Dendritic cell treated with granulocyte-macrophage colony-stimulating factor and Interleukin-4, amounts not matched to agents 40 ng/mL and 50 ng/mL, for 4 days (primary cell): ENCODE measurements around the gene RNGTT.
"Not testable (repeated sequence)": the region's sequence is repeated elsewhere in the genome, so short reads cannot be mapped to it uniquely, and the experiment has no call there.

Source experiments
- H3K27ac Mint-ChIP-seq: one replicate; pipeline ENCODE4 v1.8.0; 2022; ENCODE audit warnings: mild to moderate bottlenecking, mixed read lengths
- H3K27me3 Mint-ChIP-seq: one replicate; pipeline ENCODE4 v1.8.0; 2022; ENCODE audit warnings: mild to moderate bottlenecking, mixed read lengths
- H3K36me3 Mint-ChIP-seq: one replicate; pipeline ENCODE4 v1.8.0; 2022; ENCODE audit warnings: low read depth, mixed read lengths
- H3K4me1 Mint-ChIP-seq: one replicate; pipeline ENCODE4 v1.8.0; 2022; ENCODE audit warnings: low read depth, mixed read lengths
- H3K4me3 Mint-ChIP-seq: one replicate; pipeline ENCODE4 v1.8.0; 2022; ENCODE audit warnings: mild to moderate bottlenecking, moderate library complexity, mixed read lengths
- H3K9me3 Mint-ChIP-seq: one replicate; pipeline ENCODE4 v1.8.0; 2022; ENCODE audit warnings: mixed read lengths
- intact Hi-C: fragments of 100-400 bp; cut with micrococcal nuclease; formaldehyde crosslinking; loops from one replicate; pipeline ENCODE4 v1.15.0; 2022

RNGTT gene

GRCh38 chr6:88813045-88813444 lies 150.4 kb downstream of the RNGTT start:
- Mint-ChIP-seq H3K27ac (no peak overlapping the region), H3K9me3 (no peaks in the 10 kb centered on the region), H3K27me3 (no peaks in the 10 kb centered on the region), H3K4me1 (no peaks in the 10 kb centered on the region), H3K36me3 (peaks cover 13% of the 10 kb centered on the region), H3K4me3 (no peak overlapping the region)
- intact Hi-C loops, result no loop called here

- H3K27ac Mint-ChIP-seq, result no peak overlapping the region
- no peaks in the 10 kb centered on the region for H3K27me3 Mint-ChIP-seq
- intact Hi-C loops, result no loop called here
- peaks cover 15% of the 10 kb centered on the region for H3K9me3 Mint-ChIP-seq
- peaks cover 2% of the 10 kb centered on the region for H3K4me1 Mint-ChIP-seq
- H3K36me3 Mint-ChIP-seq, result peaks cover 26% of the 10 kb centered on the region
- no peak overlapping the region for H3K4me3 Mint-ChIP-seq
Measured at GRCh38 chr6:88810701-88811100, 152.7 kb downstream of the RNGTT start.

- peaks cover 15% of the 10 kb centered on the region for H3K9me3 Mint-ChIP-seq
- peaks cover 8% of the 10 kb centered on the region for H3K4me1 Mint-ChIP-seq
- intact Hi-C loops, result no loop called here
- H3K27me3 Mint-ChIP-seq, result no peaks in the 10 kb centered on the region
- H3K4me3 Mint-ChIP-seq, result no peak overlapping the region
- H3K27ac Mint-ChIP-seq, result no peak overlapping the region
- peaks cover 28% of the 10 kb centered on the region for H3K36me3 Mint-ChIP-seq
Measured at GRCh38 chr6:88810089-88810488, 153.3 kb downstream of the RNGTT start.

- Mint-ChIP-seq H3K27ac (no peak overlapping the region), H3K27me3 (no peaks in the 10 kb centered on the region), H3K4me3 (no peak overlapping the region), H3K36me3 (peaks cover 28% of the 10 kb centered on the region), H3K9me3 (peaks cover 15% of the 10 kb centered on the region), H3K4me1 (peaks cover 10% of the 10 kb centered on the region)
- intact Hi-C loops, result no loop called here
Measured at GRCh38 chr6:88808381-88808780, 155.0 kb downstream of the RNGTT start.

GRCh38 chr6:88807622-88808021 lies 155.8 kb downstream of the RNGTT start:
- intact Hi-C loops, result no loop called here
- peaks cover 15% of the 10 kb centered on the region for H3K9me3 Mint-ChIP-seq
- H3K36me3 Mint-ChIP-seq, result peaks cover 35% of the 10 kb centered on the region
- no peak overlapping the region for H3K4me3 Mint-ChIP-seq
- H3K27me3 Mint-ChIP-seq, result no peaks in the 10 kb centered on the region
- peaks cover 10% of the 10 kb centered on the region for H3K4me1 Mint-ChIP-seq
- H3K27ac Mint-ChIP-seq, result no peak overlapping the region

- peaks cover 15% of the 10 kb centered on the region for H3K9me3 Mint-ChIP-seq
- H3K27me3 Mint-ChIP-seq, result no peaks in the 10 kb centered on the region
- no peak overlapping the region for H3K4me3 Mint-ChIP-seq
- H3K4me1 Mint-ChIP-seq, result peaks cover 10% of the 10 kb centered on the region
- H3K27ac Mint-ChIP-seq, result no peak overlapping the region
- intact Hi-C loops, result no loop called here
- H3K36me3 Mint-ChIP-seq, result peaks cover 39% of the 10 kb centered on the region
Measured at GRCh38 chr6:88806728-88807127, 156.7 kb downstream of the RNGTT start.

- Mint-ChIP-seq H3K27me3 (no peaks in the 10 kb centered on the region), H3K36me3 (peaks cover 44% of the 10 kb centered on the region), H3K4me1 (peaks cover 10% of the 10 kb centered on the region), H3K4me3 (no peak overlapping the region), H3K9me3 (peaks cover 15% of the 10 kb centered on the region), H3K27ac (no peak overlapping the region)
- intact Hi-C loops, result no loop called here
Measured at GRCh38 chr6:88804701-88805100, 158.7 kb downstream of the RNGTT start.

GRCh38 chr6:88785478-88785877 lies 177.9 kb downstream of the RNGTT start:
- Mint-ChIP-seq H3K36me3 (peaks cover 6% of the 10 kb centered on the region), H3K27ac (no peak overlapping the region), H3K4me1 (peaks cover 6% of the 10 kb centered on the region), H3K4me3 (no peak overlapping the region), H3K9me3 (no peaks in the 10 kb centered on the region), H3K27me3 (no peaks in the 10 kb centered on the region)
- intact Hi-C loops, result loop anchor here (10.0 kb wide), 1 partner anchor 1391 kb away; no protein-coding TSS in a partner anchor

- Mint-ChIP-seq H3K36me3 (peaks cover 22% of the 10 kb centered on the region), H3K27me3 (no peaks in the 10 kb centered on the region), H3K9me3 (no peaks in the 10 kb centered on the region), H3K27ac (no peak overlapping the region), H3K4me3 (no peak overlapping the region), H3K4me1 (peaks cover 6% of the 10 kb centered on the region)
- intact Hi-C loops, result loop anchor here (5.0 to 10.0 kb wide), 3 partner anchors 849 to 1714 kb away; no protein-coding TSS in a partner anchor
Measured at GRCh38 chr6:88780714-88781389, 182.6 kb downstream of the RNGTT start.

GRCh38 chr6:88775866-88776571 lies 187.4 kb downstream of the RNGTT start:
- H3K36me3 Mint-ChIP-seq, result peaks cover 22% of the 10 kb centered on the region
- no peak overlapping the region for H3K27ac Mint-ChIP-seq

GRCh38 chr6:88768114-88768513 lies 195.3 kb downstream of the RNGTT start:
- H3K9me3 Mint-ChIP-seq, result peaks cover 13% of the 10 kb centered on the region
- H3K36me3 Mint-ChIP-seq, intact Hi-C loops, H3K27ac Mint-ChIP-seq, H3K4me1 Mint-ChIP-seq, H3K4me3 Mint-ChIP-seq, H3K27me3 Mint-ChIP-seq: not testable (repeated sequence)

More at GRCh38 chr6:88775866-88776571, 187.4 kb downstream of the RNGTT start:
- Mint-ChIP-seq H3K9me3 (no peaks in the 10 kb centered on the region), H3K4me3 (no peak overlapping the region), H3K27me3 (no peaks in the 10 kb centered on the region), H3K4me1 (no peaks in the 10 kb centered on the region)
- intact Hi-C loops, result no loop called here

- H3K27ac Mint-ChIP-seq, result no peak overlapping the region
- H3K4me1 Mint-ChIP-seq, result no peaks in the 10 kb centered on the region
- no peak overlapping the region for H3K4me3 Mint-ChIP-seq
- H3K27me3 Mint-ChIP-seq, result no peaks in the 10 kb centered on the region
- H3K36me3 Mint-ChIP-seq, result peaks cover 14% of the 10 kb centered on the region
- intact Hi-C loops, result no loop called here
- peaks cover 15% of the 10 kb centered on the region for H3K9me3 Mint-ChIP-seq
Measured at GRCh38 chr6:88764081-88764480, 199.3 kb downstream of the RNGTT start.

GRCh38 chr6:88763160-88763559 lies 200.3 kb downstream of the RNGTT start:
- Mint-ChIP-seq H3K36me3 (peaks cover 14% of the 10 kb centered on the region), H3K4me1 (no peaks in the 10 kb centered on the region), H3K9me3 (peaks cover 15% of the 10 kb centered on the region), H3K27me3 (no peaks in the 10 kb centered on the region), H3K27ac (no peak overlapping the region), H3K4me3 (no peak overlapping the region)
- intact Hi-C loops, result no loop called here

GRCh38 chr6:88761237-88762031 lies 202.0 kb downstream of the RNGTT start:
- Mint-ChIP-seq H3K27me3 (no peaks in the 10 kb centered on the region), H3K9me3 (peaks cover 15% of the 10 kb centered on the region), H3K4me1 (no peaks in the 10 kb centered on the region), H3K4me3 (no peak overlapping the region), H3K36me3 (peaks cover 14% of the 10 kb centered on the region), H3K27ac (no peak overlapping the region)
- intact Hi-C loops, result no loop called here
